ENCODE data around the gene IL36RN.

IL36RN gene

GRCh38 chr2:113050921-113051895 is 7.8 kb upstream of the IL36RN start:
- no peak for DNase-seq

- no peak for DNase-seq
These were observed 6.5 kb upstream of the IL36RN start, which contains the start of gene IL36B for GRCh38 chr2:113052396-113052917. TSS of gene IL36B (minus strand) at chr2:113052867.

DNA sequence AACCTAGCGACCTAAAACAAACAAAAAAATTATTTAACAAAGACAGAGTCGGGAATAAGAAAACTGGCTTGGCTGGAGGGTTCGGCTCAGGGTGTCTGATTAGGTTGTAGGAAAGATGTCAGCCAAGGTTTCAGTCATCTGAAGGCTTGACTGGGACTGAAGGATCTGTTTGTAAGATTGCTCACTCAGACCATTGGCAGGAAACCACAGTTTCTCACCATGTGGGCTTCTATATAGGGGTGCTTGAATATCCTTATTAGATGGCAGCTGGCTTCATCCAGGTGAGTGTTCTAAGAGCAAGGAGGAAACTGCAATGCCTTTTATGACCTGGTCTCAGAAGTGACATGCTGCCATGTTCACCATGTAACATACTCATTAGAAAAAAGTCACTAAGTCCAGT is 5.3 kb upstream of the IL36RN start:
- DNase-seq: no peak

GRCh38 chr2:113054066-113054465 is 4.9 kb upstream of the IL36RN start:
- peak; percentile 47 for DNase-seq

DNA sequence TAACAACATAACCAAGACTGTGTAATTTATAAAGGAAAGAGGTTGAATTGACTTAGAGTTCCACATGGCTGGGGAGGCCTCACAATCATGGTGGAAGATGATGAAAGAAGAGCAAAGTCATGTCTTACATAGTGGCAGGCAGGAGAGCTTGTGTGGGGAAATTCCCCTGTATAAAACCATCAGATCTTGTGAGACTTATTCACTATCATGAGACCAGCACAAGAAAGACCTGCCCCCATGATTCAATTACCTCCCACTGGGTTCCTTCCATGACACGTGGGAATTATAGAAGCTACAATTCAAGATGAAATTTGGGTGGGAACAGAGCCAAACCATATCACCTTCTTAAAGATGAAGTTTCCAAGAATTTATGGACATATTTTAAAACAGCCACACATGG is 2.5 kb upstream of the IL36RN start:
- DNase-seq: peak; percentile 85

GRCh38 chr2:113057117-113057516 is 1.9 kb upstream of the IL36RN start:
- no peak for DNase-seq

GRCh38 chr2:113058411-113058994 is 495 bp upstream of the IL36RN start:
- no peak for DNase-seq

- DNase-seq: peak; percentile 82
These were observed 1.4 kb downstream of the IL36RN start for GRCh38 chr2:113060396-113060795.

- no peak for DNase-seq
These were observed 1.8 kb downstream of the IL36RN start for GRCh38 chr2:113060796-113061195.

GRCh38 chr2:113061241-113061640 is 2.2 kb downstream of the IL36RN start:
- no peak for DNase-seq

DNA sequence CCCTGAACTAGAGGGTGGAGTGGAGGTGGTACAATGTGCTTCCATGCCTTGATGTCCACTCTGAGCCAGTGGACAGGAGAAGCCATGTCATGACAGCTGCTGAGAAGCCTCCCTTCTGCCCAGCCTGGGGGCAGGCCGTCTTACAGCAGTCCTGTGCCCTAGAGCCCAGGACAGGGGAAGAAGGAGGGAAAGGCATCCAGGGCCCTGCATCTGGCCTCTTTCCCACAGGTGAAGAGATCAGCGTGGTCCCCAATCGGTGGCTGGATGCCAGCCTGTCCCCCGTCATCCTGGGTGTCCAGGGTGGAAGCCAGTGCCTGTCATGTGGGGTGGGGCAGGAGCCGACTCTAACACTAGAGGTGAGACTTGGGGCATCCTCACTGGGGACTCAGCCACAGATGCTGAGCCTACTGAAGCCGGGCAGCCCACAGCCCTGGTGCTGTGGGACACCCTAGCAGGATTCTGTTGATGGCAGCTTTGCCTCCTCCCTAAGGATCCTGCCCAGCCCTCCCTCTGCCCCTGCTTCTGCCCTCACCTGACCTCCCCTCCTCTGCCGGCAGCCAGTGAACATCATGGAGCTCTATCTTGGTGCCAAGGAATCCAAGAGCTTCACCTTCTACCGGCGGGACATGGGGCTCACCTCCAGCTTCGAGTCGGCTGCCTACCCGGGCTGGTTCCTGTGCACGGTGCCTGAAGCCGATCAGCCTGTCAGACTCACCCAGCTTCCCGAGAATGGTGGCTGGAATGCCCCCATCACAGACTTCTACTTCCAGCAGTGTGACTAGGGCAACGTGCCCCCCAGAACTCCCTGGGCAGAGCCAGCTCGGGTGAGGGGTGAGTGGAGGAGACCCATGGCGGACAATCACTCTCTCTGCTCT is 3.1 kb downstream of the IL36RN start:
- DNase-seq: no peak

GRCh38 chr2:113064281-113064680 is 5.3 kb downstream of the IL36RN start:
- DNase-seq: no peak

GRCh38 chr2:113064898-113065297 is 5.9 kb downstream of the IL36RN start:
- DNase-seq: no peak

DNA sequence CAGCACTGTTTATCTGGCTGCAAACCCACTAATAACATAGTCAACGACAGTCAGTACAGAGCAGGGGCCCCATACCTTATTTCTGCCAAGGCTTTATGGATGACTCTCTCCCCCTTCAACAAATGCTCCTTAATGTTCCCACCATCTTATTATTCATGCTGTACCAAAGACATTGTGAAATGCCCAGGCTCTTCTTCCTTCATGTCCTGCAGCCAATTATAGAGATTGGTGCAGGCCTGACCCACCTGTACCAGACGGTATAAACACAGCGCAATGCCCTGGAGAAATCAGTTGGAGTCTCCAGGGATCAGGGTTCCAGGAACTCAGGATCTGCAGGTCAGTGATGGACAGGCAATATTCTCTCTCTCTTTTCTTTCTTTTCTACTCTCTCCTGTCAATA is 8.7 kb downstream of the IL36RN start, which contains the start of gene IL1F10:
IL1F10 (plus strand) TSS at position 290 of the 400 bp plus-strand sequence. CDS start 4,769 bp downstream, outside the sequence.
- no peak for DNase-seq

DNA sequence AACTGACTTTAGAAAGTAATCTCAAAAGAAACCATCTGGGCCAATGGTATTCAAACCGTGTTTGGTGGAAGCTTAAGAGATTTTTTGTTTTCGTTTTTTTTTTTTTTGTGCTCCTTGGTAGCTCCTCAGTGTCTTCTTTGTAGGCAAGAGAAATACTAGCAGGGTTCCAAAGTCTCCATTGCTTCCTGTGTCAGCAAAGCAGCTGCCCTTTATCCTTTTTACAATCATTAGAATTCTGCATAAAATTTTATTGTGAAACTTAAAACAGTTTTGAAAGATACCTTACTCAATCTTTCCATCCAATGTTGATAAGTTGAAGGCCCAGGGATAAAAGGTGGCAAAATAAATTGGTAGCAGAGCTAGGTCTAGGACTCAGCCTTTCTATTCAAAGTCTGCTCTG is 9.3 kb downstream of the IL36RN start:
- DNase-seq: no peak

DNA sequence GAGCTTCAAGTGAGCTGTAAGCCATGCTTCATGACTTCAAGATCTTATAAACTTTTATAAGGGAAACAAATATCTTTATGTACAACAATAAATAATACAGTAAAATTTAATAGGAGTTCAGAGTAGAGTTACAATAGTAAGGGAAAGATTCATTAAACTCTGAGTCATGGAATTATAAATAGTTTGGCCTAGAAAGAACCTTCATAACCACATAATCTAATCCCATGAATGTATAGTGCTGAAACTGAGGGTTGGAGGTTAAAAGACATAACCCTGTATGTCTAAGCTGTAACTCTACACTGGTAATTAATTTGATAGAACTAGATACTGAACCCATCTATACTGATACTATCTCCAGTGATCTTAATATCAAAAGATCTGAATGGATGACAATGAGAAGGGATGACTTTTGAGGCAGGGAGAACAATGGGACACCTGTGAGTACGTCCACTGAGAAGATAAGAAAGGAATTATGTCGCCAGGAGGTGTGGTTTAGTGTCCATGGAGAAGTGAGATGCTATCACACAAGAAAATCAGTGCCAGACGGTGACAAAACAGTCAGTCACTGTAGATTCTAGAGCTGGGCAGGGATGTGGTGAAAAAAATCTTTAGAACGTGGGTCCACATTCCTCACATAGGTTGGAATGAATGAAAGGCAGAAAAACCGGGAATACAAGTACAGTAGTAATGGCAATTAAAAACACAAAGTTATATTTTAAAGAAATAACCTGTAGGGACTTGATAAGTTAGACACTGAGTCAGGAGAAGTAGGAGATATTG is 9.9 kb downstream of the IL36RN start:
- DNase-seq: no peak

GRCh38 chr2:113069676-113070605 is 10.9 kb downstream of the IL36RN start:
- no peak for DNase-seq

DNA sequence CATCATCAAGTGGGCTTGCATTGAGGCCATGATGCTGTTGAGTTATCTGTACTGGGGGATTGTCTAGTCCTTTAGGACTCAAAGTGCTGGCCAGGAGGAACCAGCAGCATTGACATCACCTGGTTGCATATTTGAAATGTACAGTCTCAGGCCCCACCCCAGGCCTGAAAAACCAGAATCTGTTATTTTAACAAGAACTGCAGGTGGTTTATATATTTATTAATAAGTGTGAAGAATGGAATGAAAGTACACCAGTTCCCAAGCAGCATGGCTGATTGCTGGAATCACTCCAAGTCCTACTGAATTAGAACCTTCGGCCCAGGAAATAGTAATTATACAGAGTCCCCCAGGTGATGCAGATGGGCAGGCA is 11.6 kb downstream of the IL36RN start:
- DNase-seq: no peak

DNA sequence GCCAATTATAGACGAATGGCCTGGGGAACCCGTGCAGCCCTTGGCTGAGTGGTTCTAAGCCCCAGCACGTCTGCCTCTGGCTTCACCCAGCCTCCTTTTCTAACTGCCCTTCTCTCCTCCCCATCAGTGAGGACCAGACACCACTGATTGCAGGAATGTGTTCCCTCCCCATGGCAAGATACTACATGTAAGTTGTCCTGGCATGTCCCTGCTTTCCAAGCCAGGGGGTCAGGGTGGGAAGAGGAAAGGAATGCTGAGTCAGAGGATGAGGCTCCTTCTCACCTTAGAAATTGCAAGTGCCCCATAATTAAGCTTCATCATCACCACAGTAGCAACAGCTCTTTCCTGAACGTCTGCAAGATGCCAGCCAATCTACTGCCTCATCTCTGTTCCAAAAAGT is 13.6 kb downstream of the IL36RN start:
- no peak for DNase-seq

GRCh38 chr2:113073325-113073834 is 14.4 kb downstream of the IL36RN start:
- DNase-seq: no peak

DNA sequence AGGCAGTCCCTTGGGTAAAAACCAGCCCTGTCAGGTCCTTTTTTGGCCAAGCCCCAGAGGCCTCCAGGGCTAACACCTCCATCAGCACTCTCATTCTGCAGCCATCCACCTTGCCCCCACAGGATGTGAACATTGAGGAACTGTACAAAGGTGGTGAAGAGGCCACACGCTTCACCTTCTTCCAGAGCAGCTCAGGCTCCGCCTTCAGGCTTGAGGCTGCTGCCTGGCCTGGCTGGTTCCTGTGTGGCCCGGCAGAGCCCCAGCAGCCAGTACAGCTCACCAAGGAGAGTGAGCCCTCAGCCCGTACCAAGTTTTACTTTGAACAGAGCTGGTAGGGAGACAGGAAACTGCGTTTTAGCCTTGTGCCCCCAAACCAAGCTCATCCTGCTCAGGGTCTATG is 16.0 kb downstream of the IL36RN start:
- no peak for DNase-seq

Measured in suppressor macrophage treated with lipopolysaccharide for 4 hours (primary cell).